H7 (cell line): Measurements from ENCODE around the gene MS4A15. TPM values are rescaled to one million over a fixed set of nuclear protein-coding genes. Genes with fewer than 3 reads are reported as not detected.
"Not testable (repeated sequence)": the region's sequence is repeated elsewhere in the genome, so short reads cannot be mapped to it uniquely, and the experiment has no call there.

Source experiments
- DNase-seq: peaks from one replicate; pipeline ENCODE4 v3.0.0; 2012
- H3K27me3 ChIP-seq: 2 replicates; pipeline ENCODE4 v1.6.0; 2011; ENCODE audit warnings: mild to moderate bottlenecking, low read length; ENCODE audit not compliant: control insufficient read depth, insufficient read depth
- H3K36me3 ChIP-seq: replicated peaks from 2 replicates; pipeline ENCODE4 v1.5.1; 2011; ENCODE audit warnings: low read length; ENCODE audit not compliant: control insufficient read depth, insufficient read depth
- H3K4me3 ChIP-seq: 2 replicates; pipeline ENCODE4 v1.5.1; 2011; ENCODE audit warnings: low read depth, mild to moderate bottlenecking, control low read depth, low read length, moderate library complexity; ENCODE audit not compliant: insufficient read depth
- total RNA-seq: library from RNA; depleted of rRNA; stranded (reverse); fragments of >200 nt; shearing (Covaris generic); gene quantifications from 2 replicates; pipeline ENCODE4 v1.2.3, GENCODE V29; 2014; rRNA removed

Gene MS4A15, protein sequence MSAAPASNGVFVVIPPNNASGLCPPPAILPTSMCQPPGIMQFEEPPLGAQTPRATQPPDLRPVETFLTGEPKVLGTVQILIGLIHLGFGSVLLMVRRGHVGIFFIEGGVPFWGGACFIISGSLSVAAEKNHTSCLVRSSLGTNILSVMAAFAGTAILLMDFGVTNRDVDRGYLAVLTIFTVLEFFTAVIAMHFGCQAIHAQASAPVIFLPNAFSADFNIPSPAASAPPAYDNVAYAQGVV
- total RNA-seq: 0.10 TPM in 1 of 2 replicates, not detected in the other

DNA sequence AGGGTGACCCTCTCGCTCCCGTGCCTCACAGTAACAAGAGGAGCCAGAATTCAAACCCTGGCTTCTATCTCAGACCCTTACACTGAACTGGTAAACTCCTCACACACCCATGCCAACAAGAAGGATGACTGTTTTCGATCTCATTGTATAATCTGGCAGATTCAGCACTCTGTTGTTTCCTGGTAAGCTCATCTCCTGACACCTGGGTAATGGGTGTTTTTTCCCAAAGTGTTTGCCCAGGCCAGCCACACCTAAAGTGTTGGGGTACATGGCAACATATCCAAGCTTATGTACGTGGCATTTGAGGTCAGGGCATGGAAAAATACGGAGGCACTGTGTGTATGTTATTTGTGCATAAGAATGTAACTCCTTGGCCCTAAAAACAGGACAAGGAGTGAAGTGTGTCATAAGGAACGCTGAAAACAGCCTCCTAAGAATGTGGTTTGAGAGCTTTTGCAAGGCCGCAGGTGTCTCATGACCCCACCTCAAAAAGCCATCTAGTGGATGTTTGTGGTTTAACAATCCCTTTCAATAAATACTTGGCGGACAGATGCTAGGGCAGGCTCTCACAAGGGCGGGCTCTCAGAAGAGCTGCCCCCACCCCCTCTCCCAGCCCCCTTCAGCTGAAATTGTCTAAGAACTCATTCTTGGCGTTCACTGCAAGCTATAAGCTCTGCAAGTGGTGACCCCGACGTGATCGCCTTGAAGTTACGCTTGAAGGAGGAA lies at the start of gene MS4A15:
Gene MS4A15 (plus strand): TSS at position 561 of the 726 bp plus-strand sequence. CDS start 6,867 bp downstream, outside the sequence.
- peak; percentile 82 for DNase-seq
- Histone ChIP-seq H3K36me3 (no peaks in the 10 kb centered on the region), H3K27me3 (no peaks in the 10 kb centered on the region), H3K4me3 (no peak within 1 kb of the TSS)

DNA sequence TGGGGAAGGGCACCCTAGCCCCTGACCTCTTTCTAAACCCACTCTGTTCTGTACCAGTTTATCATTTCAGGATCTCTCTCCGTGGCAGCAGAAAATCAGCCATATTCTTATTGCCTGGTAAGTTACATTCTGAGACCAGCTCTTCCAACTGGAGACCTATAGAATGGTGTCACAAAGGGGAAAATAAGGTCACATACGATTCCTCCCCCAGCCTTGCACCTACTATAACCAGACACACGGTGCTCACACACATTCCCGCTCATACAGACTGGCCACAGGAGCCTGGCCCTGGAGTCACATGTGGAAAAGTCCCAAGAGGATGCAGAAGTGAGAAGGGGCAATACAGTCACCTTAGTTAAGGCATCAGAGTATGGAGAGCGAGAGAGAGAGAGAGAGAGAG lies 49.7 kb upstream of the MS4A15 start:
- no peak overlapping the region for H3K4me3 ChIP-seq

DNA sequence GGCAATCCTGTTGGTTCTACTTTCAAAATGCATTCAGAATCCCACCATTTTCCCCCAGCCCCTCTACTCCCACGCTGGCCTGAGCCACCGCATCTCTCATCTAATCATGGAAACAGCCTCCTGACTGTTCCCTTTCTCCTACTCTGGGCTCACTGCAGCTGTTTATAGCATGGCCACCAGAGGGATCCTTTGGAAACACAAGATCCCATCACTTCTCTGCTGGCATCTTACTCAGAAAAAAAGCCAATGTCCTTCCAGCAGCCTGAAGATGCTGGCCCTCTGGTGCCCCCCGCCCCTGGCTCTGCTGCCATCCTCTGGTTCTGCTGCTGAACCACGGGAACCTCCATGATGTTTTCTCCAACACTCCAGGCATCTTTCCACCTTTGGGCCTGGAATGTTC lies 46.2 kb upstream of the MS4A15 start:
- Histone ChIP-seq H3K36me3 (no peaks in the 10 kb centered on the region), H3K4me3 (no peak overlapping the region), H3K27me3 (no peaks in the 10 kb centered on the region; the same call in 1 of the 2 replicates)
- peak; percentile 58 for DNase-seq

More for the DNA sequence above, 49.7 kb upstream of the MS4A15 start:
- Histone ChIP-seq H3K36me3 (no peaks in the 10 kb centered on the region), H3K27me3 (no peaks in the 10 kb centered on the region; the same call in 1 of the 2 replicates)
- DNase-seq: no peak

DNA sequence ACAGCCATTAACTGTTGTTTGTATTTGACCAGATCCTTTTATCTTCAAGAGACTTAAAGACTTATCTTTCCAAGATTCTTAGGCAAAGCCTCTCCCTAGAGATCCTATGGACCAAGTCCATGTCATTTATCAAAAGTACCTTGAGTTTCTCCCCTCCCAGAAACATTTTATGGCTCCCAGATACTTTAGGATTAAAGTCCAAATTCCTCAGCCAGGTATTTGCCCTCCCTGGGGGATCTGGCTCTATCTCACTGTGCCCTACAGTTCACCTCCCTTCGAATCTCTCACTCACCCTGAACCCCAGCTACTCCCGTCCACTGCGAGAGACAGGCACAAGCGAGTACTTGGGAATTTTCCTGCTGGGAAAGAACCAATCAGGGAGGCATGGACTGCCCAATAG lies 45.4 kb upstream of the MS4A15 start:
- no peaks in the 10 kb centered on the region; the same call in 1 of the 2 replicates for H3K27me3 ChIP-seq
- no peak overlapping the region for H3K4me3 ChIP-seq
- H3K36me3 ChIP-seq: no peaks in the 10 kb centered on the region
- DNase-seq: no peak

- DNase-seq, H3K36me3 ChIP-seq: not testable (repeated sequence)
Observed at GRCh38 chr11:60713423-60713822, 43.2 kb upstream of the MS4A15 start.

DNA sequence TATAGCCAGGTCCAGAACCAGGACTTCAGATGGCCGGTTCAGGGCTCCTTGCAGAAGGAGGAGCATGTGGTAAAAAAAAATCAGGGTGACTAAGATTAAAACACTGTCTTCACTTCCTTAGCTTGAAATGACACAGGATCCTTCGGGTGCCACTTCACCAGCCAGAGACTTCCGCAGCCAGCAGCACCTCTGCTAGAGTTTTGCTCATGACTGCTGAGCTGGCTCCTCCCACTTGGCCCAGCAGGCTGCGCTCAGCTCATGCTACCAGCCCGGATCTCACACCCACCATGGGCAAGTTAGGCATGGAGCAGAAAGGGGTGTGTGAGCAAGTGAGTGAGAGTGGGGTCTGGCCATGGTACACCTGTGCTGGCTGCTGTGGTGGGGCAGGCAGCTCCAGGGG lies 38.7 kb upstream of the MS4A15 start:
- H3K4me3 ChIP-seq: no peak overlapping the region
- no peak for DNase-seq
- H3K27me3 ChIP-seq: no peaks in the 10 kb centered on the region
- no peaks in the 10 kb centered on the region for H3K36me3 ChIP-seq

More at GRCh38 chr11:60713423-60713822, 43.2 kb upstream of the MS4A15 start:
- H3K27me3 ChIP-seq, H3K4me3 ChIP-seq: not testable (repeated sequence)

DNA sequence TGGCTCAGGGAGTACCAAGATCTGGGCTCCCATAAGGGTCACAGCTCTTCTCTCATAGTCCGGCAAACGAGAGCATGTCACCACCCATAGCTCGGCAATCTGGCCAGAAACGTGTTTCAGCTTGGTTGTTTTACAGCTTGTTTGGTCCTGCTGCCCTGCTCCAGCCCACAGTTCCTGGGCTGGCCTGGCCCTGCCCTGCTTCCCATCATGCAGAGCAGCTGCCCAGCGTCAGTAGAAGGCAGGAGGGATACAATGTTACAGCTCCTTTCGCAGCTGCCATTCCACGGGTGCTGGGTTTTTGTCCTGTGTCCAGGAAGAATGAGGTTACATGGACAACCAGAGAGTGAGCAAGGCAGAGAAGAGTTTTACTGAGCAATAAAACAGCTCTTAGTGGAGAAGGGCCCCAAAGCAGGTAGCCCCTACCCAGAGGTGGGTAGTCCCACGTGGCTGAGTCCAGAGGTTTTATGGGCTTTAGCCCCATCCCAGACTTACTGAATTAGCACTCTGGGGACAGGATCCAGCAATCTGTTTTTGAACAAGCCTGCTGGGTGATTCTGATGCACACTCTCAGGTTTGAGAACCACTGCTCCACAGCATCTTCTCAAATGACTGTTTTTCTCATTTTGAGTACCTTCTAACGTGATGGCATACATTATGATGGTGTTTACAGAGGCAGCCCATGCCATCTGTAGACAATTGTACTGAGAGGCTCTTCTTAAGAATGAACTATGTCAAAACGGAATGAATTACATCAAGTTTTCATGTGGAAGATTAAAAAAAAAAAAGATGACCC lies 37.9 kb upstream of the MS4A15 start:
- Histone ChIP-seq H3K36me3 (no peaks in the 10 kb centered on the region), H3K27me3 (no peaks in the 10 kb centered on the region), H3K4me3 (no peak overlapping the region)
- no peak for DNase-seq

DNA sequence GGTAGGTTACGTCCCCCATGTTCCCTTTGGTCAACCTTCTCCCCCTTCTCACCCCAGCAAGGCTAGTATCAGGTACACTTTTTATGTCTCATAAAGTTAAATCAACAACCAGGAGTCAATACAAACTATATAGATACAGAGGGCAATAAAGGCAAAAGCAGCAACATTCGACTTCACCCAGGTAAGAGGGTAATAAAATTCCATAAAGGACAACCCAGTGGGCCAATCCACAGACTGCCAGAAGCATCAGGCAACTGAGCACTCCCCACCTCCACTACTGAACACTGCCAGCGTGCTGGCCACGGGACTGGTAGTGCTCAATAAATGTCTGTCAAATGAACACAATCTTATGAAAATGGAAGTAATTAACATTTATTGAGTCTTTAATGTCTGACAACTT lies 37.3 kb upstream of the MS4A15 start:
- H3K27me3 ChIP-seq: no peaks in the 10 kb centered on the region
- no peak overlapping the region for H3K4me3 ChIP-seq
- H3K36me3 ChIP-seq: no peaks in the 10 kb centered on the region
- DNase-seq: no peak

- H3K27me3 ChIP-seq: no peaks in the 10 kb centered on the region
Observed at GRCh38 chr11:60720460-60720859, 36.2 kb upstream of the MS4A15 start.

DNA sequence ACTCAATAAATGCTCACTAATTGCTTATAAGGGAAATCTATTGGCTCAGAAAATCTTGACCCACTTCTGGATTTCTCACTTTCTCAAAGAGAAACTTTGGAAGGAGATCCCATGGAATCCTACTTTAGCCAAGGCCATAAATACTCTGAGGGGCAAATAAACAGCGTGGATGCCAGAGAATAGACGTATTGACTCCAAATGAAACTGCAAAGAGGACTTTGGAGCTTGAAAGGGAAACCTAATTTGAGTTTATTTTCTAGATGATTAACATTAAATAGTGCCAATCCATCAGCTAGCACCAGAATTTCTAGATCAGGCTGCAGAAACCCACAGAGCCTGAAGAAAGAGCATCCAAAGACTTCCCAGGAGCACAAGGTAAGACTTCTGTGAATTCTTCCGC lies 32.2 kb upstream of the MS4A15 start, which contains the start of gene MS4A18:
Gene MS4A18 (plus strand): TSS at position 301 of the 400 bp plus-strand sequence.
- no peaks in the 10 kb centered on the region for H3K27me3 ChIP-seq
- no peaks in the 10 kb centered on the region for H3K36me3 ChIP-seq
- DNase-seq: no peak
- H3K4me3 ChIP-seq: no peak within 1 kb of the TSS

More at GRCh38 chr11:60720460-60720859, 36.2 kb upstream of the MS4A15 start:
- H3K36me3 ChIP-seq: no peaks in the 10 kb centered on the region
- DNase-seq: no peak
- H3K4me3 ChIP-seq: no peak overlapping the region

GRCh38 chr11:60725592-60725991 lies 31.1 kb upstream of the MS4A15 start:
- Histone ChIP-seq H3K36me3 (no peaks in the 10 kb centered on the region), H3K27me3 (no peaks in the 10 kb centered on the region), H3K4me3 (no peak overlapping the region)
- no peak for DNase-seq

DNA sequence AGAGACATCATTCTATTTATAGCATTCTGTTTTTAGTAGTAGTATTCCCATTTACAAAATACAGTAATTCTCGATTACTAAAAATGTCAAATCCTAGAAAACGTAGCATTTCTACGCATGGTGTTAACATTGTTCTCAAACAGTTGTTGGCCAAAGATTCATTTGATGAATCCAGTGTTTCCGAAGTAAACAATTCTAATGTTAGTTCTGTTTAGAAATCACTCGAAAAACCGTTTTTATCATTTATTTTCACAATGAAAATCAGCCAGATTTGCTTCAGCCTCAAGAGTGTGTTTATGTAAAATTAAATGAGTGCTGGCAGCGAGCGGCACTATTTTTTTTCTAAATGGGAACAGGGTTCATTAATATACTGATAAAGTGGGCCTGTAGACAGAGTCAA lies 25.1 kb upstream of the MS4A15 start:
- H3K4me3 ChIP-seq: no peak overlapping the region
- no peaks in the 10 kb centered on the region for H3K36me3 ChIP-seq
- DNase-seq: no peak
- H3K27me3 ChIP-seq: no peaks in the 10 kb centered on the region

- Histone ChIP-seq H3K27me3 (no peaks in the 10 kb centered on the region), H3K36me3 (no peaks in the 10 kb centered on the region), H3K4me3 (no peak overlapping the region)
- DNase-seq: no peak
Observed at GRCh38 chr11:60734279-60734678, 22.4 kb upstream of the MS4A15 start.

- H3K4me3 ChIP-seq: no peak overlapping the region
- peak; percentile 75 for DNase-seq
- H3K36me3 ChIP-seq: no peaks in the 10 kb centered on the region
- no peaks in the 10 kb centered on the region for H3K27me3 ChIP-seq
Observed at GRCh38 chr11:60739114-60739513, 17.6 kb upstream of the MS4A15 start.
